WTC11 (cell line): ENCODE results near the gene CLK1. TPM values are rescaled to one million over a fixed set of nuclear protein-coding genes. Genes with fewer than 3 reads are reported as not detected.

Experiments
- ATAC-seq: fragments of 200-7000 bp; cut with Tn5 transposase; 2 replicates; pipeline ENCODE4 v1.10.0; 2021; ENCODE audit warnings: mild to moderate bottlenecking, moderate library complexity
- CTCF ChIA-PET: fragments of 300-600 bp; sonication (Branson Sonifier 250); formaldehyde crosslinking; loops from one replicate; lab custom pipeline; 2021; ENCODE audit warnings: antibody characterized with exemption; lab: Charles Lee
- POLR2A ChIA-PET: fragments of 350-600 bp; sonication (Branson Sonifier 250); formaldehyde crosslinking; loops from one replicate; lab custom pipeline; 2021; ENCODE audit warnings: antibody characterized with exemption; lab: Charles Lee
- DNase-seq: peaks from one replicate; pipeline ENCODE4 v3.0.0; 2021; ENCODE audit warnings: low spot score
- H3K27ac Mint-ChIP-seq: 2 replicates; pipeline ENCODE4 v1.8.0; 2021; ENCODE audit warnings: mixed read lengths
- H3K27me3 Mint-ChIP-seq: 2 replicates; pipeline ENCODE4 v1.8.0; 2021; ENCODE audit warnings: low read depth, mild to moderate bottlenecking, moderate library complexity, mixed read lengths
- H3K36me3 Mint-ChIP-seq: 2 replicates; pipeline ENCODE4 v1.8.0; 2021; ENCODE audit warnings: mixed read lengths
- H3K4me1 Mint-ChIP-seq: 2 replicates; pipeline ENCODE4 v1.8.0; 2022; ENCODE audit warnings: mixed read lengths
- H3K4me3 Mint-ChIP-seq: 2 replicates; pipeline ENCODE4 v1.8.0; 2021; ENCODE audit warnings: mild to moderate bottlenecking, moderate library complexity, mixed read lengths
- H3K9me3 Mint-ChIP-seq: 2 replicates; pipeline ENCODE4 v1.8.0; 2021; ENCODE audit warnings: mixed read lengths
- CBFB ChIP-seq: sonication (generic); formaldehyde crosslinking; IDR thresholded peaks from 2 replicates; pipeline ENCODE4 v1.8.1; 2022; ENCODE audit warnings: mild to moderate bottlenecking, low read depth, missing genetic modification reagents
- NFATC4 ChIP-seq: fragments of 250-450 bp; sonication (Bioruptor Pico); IDR thresholded peaks from 2 replicates; pipeline ENCODE4 v1.9.0; 2021; ENCODE audit warnings: mild to moderate bottlenecking
- NR3C1 ChIP-seq: sonication (generic); formaldehyde crosslinking; conservative IDR thresholded peaks from 2 replicates; pipeline ENCODE4 v1.8.1; 2023; ENCODE audit warnings: low read depth, mild to moderate bottlenecking, missing genetic modification reagents
- SP1 ChIP-seq: sonication (generic); formaldehyde crosslinking; conservative IDR thresholded peaks from 2 replicates; pipeline ENCODE4 v1.8.1; 2022; ENCODE audit warnings: missing genetic modification reagents
- TCF7 ChIP-seq: sonication (generic); formaldehyde crosslinking; IDR thresholded peaks from 2 replicates; pipeline ENCODE4 v1.8.0; 2022; ENCODE audit warnings: mild to moderate bottlenecking, low read depth, missing genetic modification reagents, moderate library complexity
- TP53 ChIP-seq: sonication (generic); formaldehyde crosslinking; IDR thresholded peaks from 2 replicates; pipeline ENCODE4 v1.8.1; 2023; ENCODE audit warnings: mild to moderate bottlenecking, missing genetic modification reagents
- ZNF671 ChIP-seq: fragments of 250-450 bp; sonication (Bioruptor Pico); IDR thresholded peaks from 2 replicates; pipeline ENCODE4 v1.8.0; 2021; ENCODE audit warnings: mild to moderate bottlenecking
- total RNA-seq: library from RNA; stranded (reverse); gene quantifications from 3 replicates; pipeline ENCODE4 v1.2.3, GENCODE V29; 2021
- TF ChIP-seq, protein P1 (sequence below): fragments of 250-450 bp; sonication (Bioruptor Pico); IDR thresholded peaks from 2 replicates; pipeline ENCODE4 v1.9.0; 2021; ENCODE audit warnings: moderate library complexity, mild to moderate bottlenecking, inconsistent platforms, borderline replicate concordance
- TF ChIP-seq, protein P2 (sequence below): sonication (generic); formaldehyde crosslinking; IDR thresholded peaks from 2 replicates; pipeline ENCODE4 v1.8.0; 2023; ENCODE audit warnings: missing genetic modification reagents, mild to moderate bottlenecking, borderline replicate concordance
- TF ChIP-seq, protein P3 (sequence below): sonication (generic); formaldehyde crosslinking; IDR thresholded peaks from 2 replicates; pipeline ENCODE4 v1.8.1; 2022; ENCODE audit warnings: mild to moderate bottlenecking, missing genetic modification reagents, moderate library complexity, borderline replicate concordance
- TF ChIP-seq, protein P4 (sequence below): sonication (generic); formaldehyde crosslinking; conservative IDR thresholded peaks from 2 replicates; pipeline ENCODE4 v1.8.1; 2023; ENCODE audit warnings: mild to moderate bottlenecking, low read depth, missing genetic modification reagents, moderate library complexity
- TF ChIP-seq, protein P5 (sequence below): fragments of 250-450 bp; sonication (Bioruptor Pico); IDR thresholded peaks from 2 replicates; pipeline ENCODE4 v1.9.0; 2021; ENCODE audit warnings: mild to moderate bottlenecking

Gene CLK1
- total RNA-seq, 1 experiment from 2014 or later = 25.5 TPM

DNA sequence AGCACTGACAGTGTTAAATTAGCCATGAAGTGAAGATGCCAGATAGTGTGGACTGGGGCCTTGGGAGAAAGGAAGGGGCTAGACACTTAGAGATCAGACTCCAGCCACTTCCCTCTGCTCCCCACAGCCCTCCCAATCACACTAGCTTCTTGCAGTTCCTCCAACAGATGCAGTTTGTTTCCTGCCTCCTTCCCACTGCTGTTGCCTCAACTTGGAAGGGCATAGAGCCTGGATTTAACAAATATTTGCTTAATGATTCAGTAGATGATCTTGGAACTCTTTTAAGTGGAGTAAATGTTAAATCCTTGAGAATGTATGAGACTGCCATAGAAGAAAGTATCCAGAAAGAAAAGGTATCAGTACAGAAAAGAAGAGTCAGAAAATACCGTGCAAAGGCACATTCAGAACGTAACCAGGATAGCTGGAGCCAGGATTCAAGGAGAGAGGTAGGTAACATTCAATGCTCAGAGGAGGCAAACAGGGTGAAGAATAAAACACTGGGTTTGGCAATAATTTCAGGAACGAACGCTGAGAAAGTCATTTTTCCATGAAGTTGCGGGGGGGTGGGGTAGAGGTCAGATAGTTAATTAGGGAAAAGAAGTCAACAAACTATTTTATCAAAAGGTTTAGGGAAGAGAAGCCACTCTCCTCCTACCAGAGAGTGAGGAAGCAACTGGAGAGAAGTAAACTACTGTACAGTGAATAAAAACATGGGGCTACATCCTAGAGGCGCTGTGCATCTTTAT is 54.0 kb downstream of the CLK1 start (continued):
- TF ChIP-seq TCF7 (CRISPR knock-in tag) (no peak), TP53 (no peak), NFATC4 (CRISPR knock-in tag) (no peak)

DNA sequence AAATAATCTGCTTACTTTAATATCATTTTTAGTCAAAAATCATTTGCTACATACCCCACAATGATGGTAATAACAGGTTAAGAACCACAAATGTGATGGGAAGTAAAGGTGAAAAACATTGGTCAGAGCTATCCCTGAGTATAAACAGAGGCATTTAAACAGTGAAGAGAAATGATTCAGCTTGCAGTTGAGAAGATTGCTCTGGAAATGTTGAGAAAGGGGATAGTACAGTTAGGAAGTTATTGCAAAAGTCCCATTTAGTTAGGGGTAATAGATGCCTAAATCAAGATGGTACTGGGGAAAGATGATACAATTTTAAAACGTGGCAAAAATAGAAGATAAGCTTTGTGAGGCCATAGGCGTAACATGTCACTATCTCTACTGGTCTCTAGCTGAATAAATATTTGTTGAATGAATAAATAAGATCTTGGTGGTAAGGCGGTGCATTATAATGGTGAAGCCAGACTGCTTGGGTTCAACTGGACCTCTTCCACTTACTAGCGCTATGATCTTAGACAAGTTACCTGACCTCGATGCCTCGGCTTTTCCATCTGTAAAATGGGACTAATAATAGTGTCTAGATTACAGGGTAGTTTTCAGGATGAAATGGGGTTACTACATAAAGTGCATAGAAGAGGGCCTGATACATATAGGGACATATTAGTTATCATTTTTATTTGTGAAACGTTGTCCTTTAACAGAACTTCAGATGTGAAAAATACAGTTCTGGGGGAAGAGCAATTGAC is 54.8 kb downstream of the CLK1 start:
- no peak for DNase-seq
- TF ChIP-seq CBFB (CRISPR knock-in tag) (no peak), NR3C1 (CRISPR knock-in tag) (no peak), SP1 (CRISPR knock-in tag) (no peak), ZNF671 (no peak)
- TF ChIP-seq, protein P1, sequence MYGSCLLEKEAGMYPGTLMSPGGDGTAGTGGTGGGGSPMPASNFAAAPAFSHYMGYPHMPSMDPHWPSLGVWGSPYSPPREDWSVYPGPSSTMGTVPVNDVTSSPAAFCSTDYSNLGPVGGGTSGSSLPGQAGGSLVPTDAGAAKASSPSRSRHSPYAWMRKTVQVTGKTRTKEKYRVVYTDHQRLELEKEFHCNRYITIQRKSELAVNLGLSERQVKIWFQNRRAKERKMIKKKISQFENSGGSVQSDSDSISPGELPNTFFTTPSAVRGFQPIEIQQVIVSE (CRISPR knock-in tag) = no peak
- TF ChIP-seq, protein P2, sequence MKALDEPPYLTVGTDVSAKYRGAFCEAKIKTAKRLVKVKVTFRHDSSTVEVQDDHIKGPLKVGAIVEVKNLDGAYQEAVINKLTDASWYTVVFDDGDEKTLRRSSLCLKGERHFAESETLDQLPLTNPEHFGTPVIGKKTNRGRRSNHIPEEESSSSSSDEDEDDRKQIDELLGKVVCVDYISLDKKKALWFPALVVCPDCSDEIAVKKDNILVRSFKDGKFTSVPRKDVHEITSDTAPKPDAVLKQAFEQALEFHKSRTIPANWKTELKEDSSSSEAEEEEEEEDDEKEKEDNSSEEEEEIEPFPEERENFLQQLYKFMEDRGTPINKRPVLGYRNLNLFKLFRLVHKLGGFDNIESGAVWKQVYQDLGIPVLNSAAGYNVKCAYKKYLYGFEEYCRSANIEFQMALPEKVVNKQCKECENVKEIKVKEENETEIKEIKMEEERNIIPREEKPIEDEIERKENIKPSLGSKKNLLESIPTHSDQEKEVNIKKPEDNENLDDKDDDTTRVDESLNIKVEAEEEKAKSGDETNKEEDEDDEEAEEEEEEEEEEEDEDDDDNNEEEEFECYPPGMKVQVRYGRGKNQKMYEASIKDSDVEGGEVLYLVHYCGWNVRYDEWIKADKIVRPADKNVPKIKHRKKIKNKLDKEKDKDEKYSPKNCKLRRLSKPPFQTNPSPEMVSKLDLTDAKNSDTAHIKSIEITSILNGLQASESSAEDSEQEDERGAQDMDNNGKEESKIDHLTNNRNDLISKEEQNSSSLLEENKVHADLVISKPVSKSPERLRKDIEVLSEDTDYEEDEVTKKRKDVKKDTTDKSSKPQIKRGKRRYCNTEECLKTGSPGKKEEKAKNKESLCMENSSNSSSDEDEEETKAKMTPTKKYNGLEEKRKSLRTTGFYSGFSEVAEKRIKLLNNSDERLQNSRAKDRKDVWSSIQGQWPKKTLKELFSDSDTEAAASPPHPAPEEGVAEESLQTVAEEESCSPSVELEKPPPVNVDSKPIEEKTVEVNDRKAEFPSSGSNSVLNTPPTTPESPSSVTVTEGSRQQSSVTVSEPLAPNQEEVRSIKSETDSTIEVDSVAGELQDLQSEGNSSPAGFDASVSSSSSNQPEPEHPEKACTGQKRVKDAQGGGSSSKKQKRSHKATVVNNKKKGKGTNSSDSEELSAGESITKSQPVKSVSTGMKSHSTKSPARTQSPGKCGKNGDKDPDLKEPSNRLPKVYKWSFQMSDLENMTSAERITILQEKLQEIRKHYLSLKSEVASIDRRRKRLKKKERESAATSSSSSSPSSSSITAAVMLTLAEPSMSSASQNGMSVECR = no peak
- TF ChIP-seq, protein P3, sequence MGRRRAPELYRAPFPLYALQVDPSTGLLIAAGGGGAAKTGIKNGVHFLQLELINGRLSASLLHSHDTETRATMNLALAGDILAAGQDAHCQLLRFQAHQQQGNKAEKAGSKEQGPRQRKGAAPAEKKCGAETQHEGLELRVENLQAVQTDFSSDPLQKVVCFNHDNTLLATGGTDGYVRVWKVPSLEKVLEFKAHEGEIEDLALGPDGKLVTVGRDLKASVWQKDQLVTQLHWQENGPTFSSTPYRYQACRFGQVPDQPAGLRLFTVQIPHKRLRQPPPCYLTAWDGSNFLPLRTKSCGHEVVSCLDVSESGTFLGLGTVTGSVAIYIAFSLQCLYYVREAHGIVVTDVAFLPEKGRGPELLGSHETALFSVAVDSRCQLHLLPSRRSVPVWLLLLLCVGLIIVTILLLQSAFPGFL (CRISPR knock-in tag) = no peak
- TF ChIP-seq, protein P4, sequence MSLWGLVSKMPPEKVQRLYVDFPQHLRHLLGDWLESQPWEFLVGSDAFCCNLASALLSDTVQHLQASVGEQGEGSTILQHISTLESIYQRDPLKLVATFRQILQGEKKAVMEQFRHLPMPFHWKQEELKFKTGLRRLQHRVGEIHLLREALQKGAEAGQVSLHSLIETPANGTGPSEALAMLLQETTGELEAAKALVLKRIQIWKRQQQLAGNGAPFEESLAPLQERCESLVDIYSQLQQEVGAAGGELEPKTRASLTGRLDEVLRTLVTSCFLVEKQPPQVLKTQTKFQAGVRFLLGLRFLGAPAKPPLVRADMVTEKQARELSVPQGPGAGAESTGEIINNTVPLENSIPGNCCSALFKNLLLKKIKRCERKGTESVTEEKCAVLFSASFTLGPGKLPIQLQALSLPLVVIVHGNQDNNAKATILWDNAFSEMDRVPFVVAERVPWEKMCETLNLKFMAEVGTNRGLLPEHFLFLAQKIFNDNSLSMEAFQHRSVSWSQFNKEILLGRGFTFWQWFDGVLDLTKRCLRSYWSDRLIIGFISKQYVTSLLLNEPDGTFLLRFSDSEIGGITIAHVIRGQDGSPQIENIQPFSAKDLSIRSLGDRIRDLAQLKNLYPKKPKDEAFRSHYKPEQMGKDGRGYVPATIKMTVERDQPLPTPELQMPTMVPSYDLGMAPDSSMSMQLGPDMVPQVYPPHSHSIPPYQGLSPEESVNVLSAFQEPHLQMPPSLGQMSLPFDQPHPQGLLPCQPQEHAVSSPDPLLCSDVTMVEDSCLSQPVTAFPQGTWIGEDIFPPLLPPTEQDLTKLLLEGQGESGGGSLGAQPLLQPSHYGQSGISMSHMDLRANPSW (CRISPR knock-in tag) = no peak
- TF ChIP-seq, protein P5, sequence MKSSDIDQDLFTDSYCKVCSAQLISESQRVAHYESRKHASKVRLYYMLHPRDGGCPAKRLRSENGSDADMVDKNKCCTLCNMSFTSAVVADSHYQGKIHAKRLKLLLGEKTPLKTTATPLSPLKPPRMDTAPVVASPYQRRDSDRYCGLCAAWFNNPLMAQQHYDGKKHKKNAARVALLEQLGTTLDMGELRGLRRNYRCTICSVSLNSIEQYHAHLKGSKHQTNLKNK (CRISPR knock-in tag) = no peak
- TF ChIP-seq, all 79 proteins: peak for 0
- no peak overlapping the region for H3K4me3 Mint-ChIP-seq
- H3K9me3 Mint-ChIP-seq = no peaks in the 10 kb centered on the region
- no peaks in the 10 kb centered on the region for H3K27me3 Mint-ChIP-seq
- no peak for ATAC-seq
- peaks cover 14% of the 10 kb centered on the region for H3K36me3 Mint-ChIP-seq
- H3K27ac Mint-ChIP-seq = no peak overlapping the region
- peaks cover 22% of the 10 kb centered on the region for H3K4me1 Mint-ChIP-seq
- ChIA-PET POLR2A (no interaction called here), CTCF (no interaction called here)

Other genes starting within 250 kb of the CLK1 start
- gene BZW1, start 52.7 kb downstream of the CLK1 start, total RNA-seq = 191 to 255 TPM (median 208 TPM) in 3 replicates
- 39.3 to 51.8 TPM (median 49.9 TPM) in 3 replicates for gene PPIL3, start 24.4 kb upstream of the CLK1 start, total RNA-seq
- 49.1 to 51.2 TPM (median 50.6 TPM) in 3 replicates for gene NIF3L1, start 24.7 kb upstream of the CLK1 start, total RNA-seq
- 54.9 to 57.9 TPM (median 56.0 TPM) in 3 replicates for gene ORC2, start 99.0 kb upstream of the CLK1 start, total RNA-seq
- 8.8 to 10.4 TPM (median 9.1 TPM) in 3 replicates for gene HYCC2, start 207.0 kb upstream of the CLK1 start, total RNA-seq
- 65.5 to 70.9 TPM (median 66.8 TPM) in 3 replicates for gene NDUFB3, start 207.3 kb upstream of the CLK1 start, total RNA-seq